NCI-H1930 (cell line): ENCODE measurements around the gene TMEM263.
"Not testable (repeated sequence)": the region's sequence is repeated elsewhere in the genome, so short reads cannot be mapped to it uniquely, and the experiment has no call there.

Experiments used
- DNase-seq, 2 experiments: peaks; one replicate each; lab custom pipeline; 2025; lab: John Stamatoyannopoulos, UW

TMEM263 gene

DNA sequence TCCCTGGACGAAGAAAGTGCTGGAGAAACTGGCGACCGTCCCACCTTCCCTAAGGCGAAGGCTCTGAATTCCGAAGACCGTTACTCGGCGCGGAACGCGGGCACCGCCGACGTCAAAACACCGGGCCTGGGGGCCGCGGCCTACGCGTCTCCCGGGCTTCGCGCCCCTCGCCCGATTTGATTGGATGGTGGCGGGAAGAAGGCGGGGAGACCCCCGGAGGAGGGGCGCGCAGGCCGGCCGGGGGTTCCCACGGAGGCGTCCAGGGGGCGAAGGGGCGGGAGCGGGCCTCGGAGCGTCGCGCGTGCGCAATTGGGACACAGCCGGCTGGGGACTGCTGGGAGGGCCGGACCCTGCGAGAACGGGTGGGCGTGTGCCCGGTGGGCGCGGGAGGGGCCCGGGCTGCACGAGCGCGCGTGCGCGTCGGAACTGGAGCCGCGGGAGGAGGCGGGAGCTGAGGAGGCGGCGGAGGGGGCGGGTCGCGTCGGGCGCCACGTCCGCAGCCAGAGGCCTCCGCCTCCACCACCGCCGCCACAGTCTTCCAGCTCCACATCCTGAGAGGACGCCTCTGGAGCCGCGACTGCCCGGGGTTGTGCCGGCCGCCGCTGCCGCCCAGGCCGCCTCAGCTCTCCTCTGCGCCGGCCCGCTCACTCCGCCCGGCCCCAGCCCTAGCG, at the start of gene TMEM263:
TMEM263 (plus strand) TSS at position 531 of the 671 bp plus-strand sequence. CDS start 11,210 bp downstream, outside the sequence.
- DNase-seq, result peak; percentile 95

- no peak for DNase-seq
Measured at GRCh38 chr12:106906715-106907114, 49.0 kb upstream of the TMEM263 start.

GRCh38 chr12:106907411-106907810, 48.3 kb upstream of the TMEM263 start:
- no peak for DNase-seq

DNA sequence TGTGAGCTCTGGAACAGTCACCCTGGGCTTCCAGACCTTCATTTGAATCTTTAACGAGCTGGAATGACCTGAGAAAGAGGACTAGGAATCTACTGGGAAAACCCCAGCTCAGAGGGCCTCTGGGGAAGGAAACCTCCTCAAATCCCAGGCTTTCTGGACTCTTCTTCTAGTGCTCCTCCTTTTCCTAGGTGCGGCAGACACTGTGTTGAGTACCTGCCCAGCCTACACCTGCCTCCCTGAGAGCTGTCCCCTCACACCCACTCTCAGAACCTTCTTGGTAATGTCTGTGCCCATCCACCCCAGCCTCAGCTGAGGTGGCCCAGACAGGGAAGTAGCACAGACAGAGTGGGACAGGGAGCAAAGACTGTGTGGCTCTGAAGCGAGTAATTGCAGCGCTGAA, 47.9 kb upstream of the TMEM263 start:
- DNase-seq, result no peak

- no peak for DNase-seq
Measured at GRCh38 chr12:106908561-106908960, 47.1 kb upstream of the TMEM263 start.

DNA sequence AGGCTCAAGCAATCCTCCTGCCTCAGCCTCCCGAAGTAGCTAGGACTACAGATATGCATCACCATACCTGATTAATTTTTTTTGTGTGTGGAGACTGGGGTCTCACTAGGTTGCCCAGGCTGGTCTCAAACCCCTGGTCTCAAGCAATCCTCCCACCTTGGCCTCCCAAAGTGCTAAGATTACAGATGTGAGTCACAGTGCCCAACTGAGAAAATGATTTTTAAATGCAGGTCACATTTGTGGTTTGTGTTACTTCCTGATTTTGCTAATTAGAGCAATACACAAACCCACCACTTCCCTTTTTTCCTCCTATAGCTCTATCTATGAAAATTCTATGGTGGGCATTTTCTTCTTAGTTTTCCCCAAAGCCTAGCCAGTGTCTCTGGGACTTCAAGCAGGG, 45.5 kb upstream of the TMEM263 start:
- no peak for DNase-seq

DNA sequence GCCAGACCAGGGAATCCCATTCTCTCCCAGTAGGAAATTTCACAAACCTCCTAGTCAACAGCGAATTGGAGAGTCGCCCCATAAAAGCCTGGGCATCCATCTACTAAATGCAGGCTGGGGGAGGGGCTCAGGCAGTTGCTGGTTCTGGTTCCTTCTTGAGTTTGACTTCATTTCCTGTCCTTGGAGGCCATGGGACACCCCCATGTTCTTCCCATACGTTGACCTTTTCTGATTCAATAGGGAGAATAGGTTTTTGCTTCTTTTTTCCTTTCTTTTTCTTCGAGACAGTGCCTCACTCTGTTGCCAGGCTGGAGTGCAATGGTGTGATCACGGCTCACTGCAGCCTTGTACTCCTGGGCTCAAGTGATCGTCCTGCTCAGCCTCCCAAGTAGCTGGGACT, 44.1 kb upstream of the TMEM263 start:
- DNase-seq, result no peak

- no peak for DNase-seq
Measured at GRCh38 chr12:106913456-106913855, 42.3 kb upstream of the TMEM263 start.

GRCh38 chr12:106914796-106915634, 40.7 kb upstream of the TMEM263 start:
- DNase-seq, result no peak

DNA sequence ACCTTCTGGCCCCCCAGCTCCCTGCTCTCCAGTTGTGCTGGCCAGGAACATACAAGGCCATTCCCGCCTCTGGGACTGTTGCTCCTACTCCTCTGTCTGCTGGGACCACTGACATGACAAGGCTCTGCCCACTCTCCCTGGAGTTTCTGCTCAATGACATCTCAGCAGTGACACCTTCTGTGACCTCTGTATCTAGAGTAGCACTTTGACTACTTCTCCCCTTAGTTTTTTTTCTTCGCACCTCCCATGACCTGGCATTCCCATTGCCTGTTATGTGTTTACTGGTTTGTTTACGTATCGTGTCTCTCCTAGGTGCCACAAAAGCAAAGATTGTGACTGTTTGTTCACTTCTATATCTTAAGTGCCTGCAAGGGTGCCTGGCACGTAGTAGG, 40.1 kb upstream of the TMEM263 start:
- DNase-seq, result no peak

DNA sequence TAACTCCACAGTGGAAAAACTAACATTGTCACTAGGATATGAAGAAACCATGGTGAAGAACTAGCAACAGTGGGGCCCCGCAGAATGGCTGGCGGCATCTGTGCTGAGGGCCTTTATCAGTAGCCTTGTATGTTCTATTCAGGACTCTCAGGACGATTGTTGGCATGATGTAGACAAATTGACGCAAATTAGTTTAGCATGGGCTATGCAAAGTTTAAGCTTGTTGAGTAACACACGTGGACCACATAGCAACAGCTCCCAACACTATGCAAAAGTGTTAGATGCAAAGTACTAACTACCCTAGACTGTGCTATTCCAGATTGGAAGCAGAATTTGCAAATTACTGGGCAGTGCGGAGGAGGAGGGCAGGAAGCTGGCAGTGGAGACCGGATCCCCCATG, 38.2 kb upstream of the TMEM263 start:
- no peak for DNase-seq

DNA sequence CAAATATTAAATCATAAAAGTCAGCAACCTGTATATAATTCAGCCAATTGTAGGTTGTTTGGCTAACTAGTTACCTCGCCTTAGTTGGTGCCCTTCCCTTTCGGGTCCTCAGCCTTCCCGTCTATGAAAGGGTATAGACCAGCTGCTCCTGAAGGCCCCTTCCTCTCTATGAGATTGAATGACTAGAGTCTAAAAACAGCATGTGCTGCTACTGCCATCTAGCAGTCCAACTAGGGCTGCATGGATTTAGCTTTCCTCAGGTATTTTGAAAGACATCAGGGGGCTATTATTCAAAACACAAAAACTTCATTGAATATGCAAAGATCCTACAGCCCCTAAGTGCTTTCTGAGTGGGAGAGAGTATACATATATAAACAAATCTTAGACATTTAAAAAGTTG, 37.0 kb upstream of the TMEM263 start:
- DNase-seq, result peak; percentile 35 to 59

- DNase-seq, result peak in 1 of 2 experiments; percentile 43
Measured at GRCh38 chr12:106919910-106920544, 35.7 kb upstream of the TMEM263 start.

DNA sequence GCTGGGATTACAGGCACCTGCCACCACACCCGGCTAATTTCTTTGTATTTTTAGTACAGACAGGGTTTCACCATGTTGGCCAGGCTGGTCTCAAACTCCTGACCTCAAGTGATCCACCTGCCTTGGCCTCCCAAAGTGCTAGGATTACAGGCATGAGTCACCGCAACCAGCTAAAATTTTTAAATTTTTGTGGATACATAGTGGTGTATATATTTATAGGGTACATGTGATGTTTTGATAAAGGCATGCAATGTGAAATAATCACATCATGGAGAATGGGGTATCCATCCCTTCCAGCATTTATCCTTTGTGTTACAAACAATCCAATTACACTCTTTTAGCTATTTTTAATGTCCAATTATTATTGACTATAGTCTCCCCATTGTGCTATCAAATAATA, 33.7 kb upstream of the TMEM263 start:
- not testable (repeated sequence) for DNase-seq

- not testable (repeated sequence) for DNase-seq
Measured at GRCh38 chr12:106923594-106923993, 32.1 kb upstream of the TMEM263 start.

- no peak for DNase-seq
Measured at GRCh38 chr12:106924268-106924861, 31.3 kb upstream of the TMEM263 start.

GRCh38 chr12:106926657-106927056, 29.1 kb upstream of the TMEM263 start:
- no peak for DNase-seq

- no peak for DNase-seq
Measured at GRCh38 chr12:106934277-106934676, 21.4 kb upstream of the TMEM263 start.

DNA sequence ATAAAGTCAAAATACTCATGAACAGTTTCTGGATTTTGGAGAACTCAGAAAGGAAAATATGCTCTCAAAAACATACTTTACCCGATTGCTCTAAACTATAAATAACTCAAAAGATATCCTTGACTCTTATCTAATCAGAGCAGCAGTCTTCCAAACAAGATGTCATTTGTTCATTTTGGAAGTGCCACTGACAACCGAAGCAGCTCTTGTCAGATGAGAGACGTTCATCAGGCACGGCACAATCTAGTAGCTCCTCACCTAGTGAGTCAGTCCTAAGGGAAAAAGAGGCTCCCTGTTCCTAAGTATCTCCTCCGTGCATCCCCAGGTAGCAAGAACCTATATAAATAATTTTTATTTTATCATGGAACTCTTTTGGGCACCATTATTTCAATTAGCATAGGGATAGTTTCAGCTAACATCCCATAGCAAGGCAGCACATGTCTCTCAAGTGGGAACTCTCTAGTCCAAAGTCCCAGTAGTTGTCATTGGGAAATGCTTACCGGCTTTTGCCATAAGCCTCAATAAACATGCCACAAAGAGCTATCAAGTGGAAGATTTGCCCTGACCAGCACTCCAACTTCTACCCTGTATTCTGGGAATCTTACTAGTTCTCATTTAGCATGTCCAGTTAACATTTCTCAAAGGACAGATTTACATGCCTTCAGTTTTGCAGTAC, 14.1 kb upstream of the TMEM263 start:
- DNase-seq, result no peak

DNA sequence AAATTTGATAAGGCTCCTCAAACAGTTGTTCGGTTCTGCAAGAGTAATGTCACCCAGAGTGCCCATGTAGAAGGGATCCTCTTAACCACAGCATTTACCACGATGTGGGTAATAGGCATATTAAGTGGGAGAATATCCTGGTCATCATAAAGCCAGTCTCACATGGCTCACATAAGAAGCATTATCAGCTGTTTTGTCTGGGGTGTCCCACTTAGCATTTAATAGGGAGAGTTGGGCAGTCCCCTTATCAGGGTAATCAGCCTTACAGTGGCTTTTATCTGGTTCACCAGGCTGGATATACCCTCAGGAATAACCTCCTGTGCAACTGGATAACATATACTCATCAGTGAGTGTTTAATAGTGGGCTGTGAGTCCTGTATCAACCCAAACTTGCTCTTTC, 12.9 kb upstream of the TMEM263 start:
- no peak for DNase-seq

DNA sequence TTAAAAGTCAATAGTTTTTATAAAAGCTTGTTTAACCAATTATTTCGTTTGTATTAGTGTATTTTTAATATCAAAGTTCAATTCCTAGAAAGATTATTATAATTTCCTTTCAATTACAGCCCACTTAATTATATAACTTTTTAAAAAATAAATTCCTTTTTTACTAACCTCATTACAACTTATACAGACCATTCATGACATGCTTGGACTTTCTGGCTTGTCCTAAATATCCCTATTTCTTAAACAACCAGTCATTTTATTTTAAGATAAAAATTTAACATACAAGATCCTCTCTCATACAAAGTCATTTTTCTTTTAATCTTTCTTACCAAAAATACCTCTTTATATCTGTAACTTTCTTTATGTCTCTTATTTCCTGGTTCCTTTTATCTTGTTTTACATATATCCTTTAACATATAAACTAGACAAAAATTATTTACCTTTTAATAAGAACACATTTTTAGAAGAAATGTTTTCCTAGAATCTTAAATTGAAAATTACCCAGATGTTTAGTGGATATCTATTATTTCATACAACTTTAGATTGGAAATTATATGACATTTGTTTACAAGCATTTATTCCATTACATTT, 10.4 kb upstream of the TMEM263 start:
- no peak for DNase-seq

GRCh38 chr12:106947461-106947860, 8.2 kb upstream of the TMEM263 start:
- DNase-seq, result no peak
